Lower leg skin (tissue), 3 donors: Measurements from ENCODE around the gene SLC35G6.

Source experiments
- CTCF ChIP-seq, 3 donors: fragments of 450-650 bp; IDR thresholded peaks; one replicate each; pipeline ENCODE4 v1.5.1; 2016; ENCODE audit warnings: antibody characterized with exemption in 3 of 3, mild to moderate bottlenecking in 3 of 3, moderate library complexity in 2 of 3
- POLR2A ChIP-seq, 2 donors: fragments of 450-650 bp; IDR thresholded peaks; one replicate each; pipeline ENCODE4 v1.6.1; 2016 to 2017; ENCODE audit warnings: antibody characterized with exemption in 2 of 2, mild to moderate bottlenecking in 1 of 2, moderate library complexity in 1 of 2

DNA sequence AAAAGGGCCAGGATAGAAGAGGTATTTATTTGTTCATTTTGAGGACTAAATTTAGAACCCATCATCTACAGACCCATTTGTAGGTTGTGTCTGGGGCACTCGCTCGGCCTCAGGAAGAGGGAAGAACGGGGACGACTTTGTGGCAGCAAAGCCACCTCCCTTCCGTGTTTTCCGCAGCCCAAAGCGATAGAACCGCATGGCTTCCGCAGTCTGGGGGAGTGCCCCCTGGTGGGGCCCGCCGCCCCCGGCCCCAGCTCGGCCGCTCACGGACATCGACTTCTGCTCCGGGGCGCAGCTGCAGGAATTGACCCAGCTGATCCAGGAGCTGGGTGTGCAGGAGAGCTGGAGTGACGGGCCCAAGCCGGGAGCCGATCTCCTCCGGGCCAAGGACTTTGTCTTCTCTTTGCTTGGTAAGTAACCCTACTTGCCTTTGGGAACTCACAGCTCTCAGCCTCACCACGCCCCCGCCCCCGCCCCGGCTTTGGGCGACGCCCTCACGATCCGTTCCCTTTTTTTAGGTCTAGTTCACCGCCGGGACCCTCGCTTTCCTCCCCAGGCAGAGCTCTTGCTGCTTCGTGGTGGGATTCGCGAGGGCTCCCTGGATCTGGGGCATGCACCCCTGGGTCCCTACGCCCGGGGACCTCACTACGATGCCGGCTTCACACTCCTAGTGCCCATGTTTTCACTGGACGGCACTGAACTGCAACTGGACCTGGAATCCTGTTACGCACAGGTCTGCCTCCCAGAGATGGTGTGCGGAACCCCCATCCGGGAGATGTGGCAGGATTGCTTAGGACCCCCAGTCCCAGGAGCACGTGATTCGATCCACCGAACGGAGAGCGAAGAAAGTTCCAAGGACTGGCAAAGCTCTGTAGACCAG lies 45.3 kb upstream of the SLC35G6 start:
- TF ChIP-seq CTCF (IDR thresholded peaks at IDR 0.05) (no peak), POLR2A (IDR thresholded peaks at IDR 0.05) (no peak)
